ENCODE results near the gene C17orf113.

Gene C17orf113

GRCh38 chr17:42072323-42073187 is 22.2 kb upstream of the C17orf113 start:
- DNase-seq, result no peak

GRCh38 chr17:42071810-42072209 is 21.4 kb upstream of the C17orf113 start:
- no peak for DNase-seq

GRCh38 chr17:42068979-42069378 is 18.6 kb upstream of the C17orf113 start:
- no peak for DNase-seq

DNA sequence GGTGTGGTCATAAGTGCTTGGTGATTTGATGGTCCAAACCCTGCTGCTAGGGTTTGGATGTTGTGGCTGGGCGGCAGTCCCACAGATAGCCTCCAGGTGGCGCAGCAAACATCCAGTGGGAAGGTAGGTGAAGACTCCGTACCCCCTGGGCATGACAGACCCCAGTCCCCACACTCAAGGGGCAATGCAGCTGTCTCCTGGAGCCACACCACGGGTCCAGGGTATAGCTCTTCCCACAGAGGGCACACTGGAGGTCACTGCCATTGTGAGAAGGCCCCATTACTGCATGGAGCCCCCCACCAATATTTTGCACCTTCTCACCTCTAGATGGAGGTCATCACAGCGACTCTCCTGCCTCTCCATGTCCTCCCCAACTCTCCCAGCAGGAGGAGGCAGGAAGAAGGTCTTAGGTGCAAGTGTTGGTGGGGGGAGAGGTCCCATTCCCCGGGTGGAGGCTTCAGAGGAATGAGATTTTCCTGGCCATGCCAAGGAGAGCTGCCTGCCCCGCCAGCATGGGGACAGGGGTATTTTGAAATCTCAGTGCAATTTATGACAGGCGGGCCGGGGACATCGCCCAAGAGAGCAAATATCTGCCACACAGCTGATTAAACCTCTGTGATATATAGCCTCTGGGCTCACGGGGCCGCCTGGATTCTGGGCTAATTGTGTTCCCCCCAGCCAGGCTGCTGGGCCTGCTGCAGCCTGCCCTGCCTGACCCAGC is 17.1 kb upstream of the C17orf113 start:
- DNase-seq, result peak in 5 of 14 donors; percentile 2 to 32 (median 16)

DNA sequence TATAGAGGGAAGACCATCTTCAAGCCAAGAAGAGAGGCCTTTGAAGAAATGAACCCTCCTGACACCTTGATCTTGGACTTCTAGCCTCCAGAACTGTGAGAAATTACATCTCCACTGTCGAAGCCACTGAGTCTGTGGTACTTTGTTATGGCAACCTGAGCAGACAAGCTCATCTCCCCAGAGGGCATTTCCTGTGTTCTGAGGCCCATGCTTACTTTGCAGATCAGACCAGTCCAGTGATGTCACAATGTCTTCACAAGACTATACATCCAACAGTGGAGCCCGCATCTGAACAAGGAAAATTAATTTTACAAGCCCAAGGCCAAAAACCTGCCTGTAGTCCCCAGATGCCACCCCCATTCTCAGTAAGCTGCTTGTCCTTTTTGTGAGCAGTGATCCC is 14.8 kb upstream of the C17orf113 start:
- DNase-seq, result no peak

- no peak for DNase-seq
These were observed 12.3 kb upstream of the C17orf113 start for GRCh38 chr17:42062681-42063080.

- DNase-seq, result no peak
These were observed 11.5 kb upstream of the C17orf113 start for GRCh38 chr17:42061646-42062487.

DNA sequence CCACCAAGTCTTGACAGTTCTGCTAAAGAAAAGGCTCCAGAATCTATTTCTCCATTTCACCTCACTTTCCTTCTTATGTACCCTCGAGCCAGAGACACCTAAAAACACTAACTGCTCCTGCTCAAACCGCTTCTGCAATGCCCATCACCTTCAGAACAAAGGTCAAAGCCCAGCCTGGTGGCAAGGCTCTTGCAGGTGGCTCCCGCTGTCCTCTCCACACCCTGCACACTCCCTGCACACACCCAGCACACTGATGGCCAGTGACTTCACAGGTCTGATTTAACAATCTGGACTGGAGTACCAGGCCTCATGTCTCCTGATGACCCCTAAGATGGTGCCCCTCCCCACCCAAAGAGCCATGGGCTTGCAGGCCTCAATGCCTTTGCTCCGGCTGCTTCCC is 9.8 kb upstream of the C17orf113 start:
- no peak for DNase-seq

DNA sequence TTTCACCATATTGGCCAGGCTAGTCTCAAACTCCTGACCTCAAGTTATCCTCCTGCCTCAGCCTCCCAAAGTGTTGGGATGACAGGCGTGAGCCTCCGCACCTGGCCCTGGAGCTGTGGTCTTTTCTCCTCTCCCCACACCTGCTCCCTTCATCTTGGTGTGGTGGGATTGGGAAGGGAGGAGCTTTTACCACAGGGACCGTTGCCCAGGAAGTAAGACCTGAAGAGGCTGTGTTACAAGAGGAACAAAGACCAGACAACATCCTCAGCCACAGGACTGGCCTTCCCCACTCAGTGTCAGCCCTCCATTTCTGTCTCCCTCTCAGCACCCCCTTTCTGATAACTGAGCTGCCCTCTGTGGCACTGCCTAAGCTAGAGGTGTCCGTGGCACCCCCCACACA is 9.4 kb upstream of the C17orf113 start:
- DNase-seq, result no peak

GRCh38 chr17:42058063-42058462 is 7.7 kb upstream of the C17orf113 start:
- no peak for DNase-seq

DNA sequence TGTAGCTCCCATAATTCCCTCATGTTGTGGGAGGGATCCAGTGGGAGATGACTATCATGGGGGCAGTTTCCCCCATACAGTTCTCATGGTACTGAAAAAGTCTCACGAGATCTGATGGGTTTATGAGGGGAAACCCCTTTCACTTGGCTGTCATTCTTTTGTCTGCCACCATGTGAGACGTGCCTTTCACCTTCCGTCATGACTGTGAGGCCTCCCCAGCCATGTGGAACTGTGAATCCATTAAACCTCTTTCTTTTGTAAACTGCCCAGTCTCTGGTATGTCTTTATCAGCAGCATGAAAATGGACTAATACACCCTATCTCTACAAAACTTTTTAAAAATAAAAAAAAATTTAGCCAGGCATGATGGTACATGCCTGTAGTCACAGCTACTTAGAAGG is 6.2 kb upstream of the C17orf113 start:
- no peak for DNase-seq

DNA sequence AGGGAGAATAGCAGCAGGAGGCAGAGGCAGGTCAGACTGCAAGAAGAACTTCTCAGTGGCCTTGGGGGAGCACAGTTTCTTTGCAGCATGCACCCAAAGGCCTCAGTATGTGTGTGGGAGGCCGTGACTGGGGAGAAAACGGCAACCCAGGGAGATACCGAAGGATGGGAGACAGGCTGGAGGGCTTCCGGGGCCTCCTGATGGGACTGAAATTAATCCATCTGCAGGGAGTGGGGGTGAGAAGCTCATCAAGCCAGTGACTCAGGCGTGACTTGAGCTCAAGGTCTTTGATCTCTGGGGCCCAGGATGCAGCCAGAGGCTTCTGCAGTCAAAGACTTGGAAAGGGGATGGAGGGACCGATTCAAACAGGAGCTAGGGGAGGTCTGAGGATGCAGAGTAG is 5.1 kb upstream of the C17orf113 start:
- no peak for DNase-seq

- no peak for DNase-seq
These were observed 4.6 kb upstream of the C17orf113 start for GRCh38 chr17:42055027-42055426.

DNA sequence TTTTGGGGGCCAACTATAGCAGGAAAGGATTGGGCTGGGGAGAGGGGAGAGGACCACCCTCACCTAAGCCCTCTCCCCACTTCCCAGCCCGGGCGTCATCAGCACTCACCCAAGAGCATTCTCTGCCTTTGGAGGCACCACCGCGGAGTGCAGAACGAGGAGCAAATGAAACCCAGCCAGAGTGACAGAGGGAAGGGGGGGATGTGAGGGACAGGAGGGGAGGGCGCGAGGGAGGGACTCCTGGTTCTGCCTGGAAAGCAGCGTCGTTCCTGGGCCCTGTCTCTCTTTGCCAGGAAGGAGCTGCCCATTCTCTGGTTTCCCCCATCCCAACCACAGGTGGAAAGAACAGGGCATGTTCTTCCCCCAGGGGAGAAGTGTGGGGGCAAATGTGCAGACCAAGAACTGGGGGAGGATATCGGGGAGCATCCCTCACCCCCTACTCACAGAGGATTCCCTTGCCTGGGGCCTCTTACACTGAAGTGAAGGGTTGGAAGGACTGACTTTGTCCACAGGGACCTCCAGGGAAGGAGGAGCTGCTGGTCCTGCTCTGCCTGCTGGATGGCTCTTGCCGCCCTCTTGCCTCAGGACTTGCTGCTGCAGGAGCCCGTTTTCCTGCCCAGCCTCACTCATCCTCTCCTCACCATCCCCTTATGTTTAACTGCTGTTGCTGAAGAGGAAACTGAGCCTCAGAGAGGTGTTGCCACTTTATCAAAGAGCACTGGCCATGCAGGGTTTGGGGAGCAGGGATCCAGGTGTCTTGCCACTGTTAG is 3.5 kb upstream of the C17orf113 start:
- DNase-seq, result no peak

DNA sequence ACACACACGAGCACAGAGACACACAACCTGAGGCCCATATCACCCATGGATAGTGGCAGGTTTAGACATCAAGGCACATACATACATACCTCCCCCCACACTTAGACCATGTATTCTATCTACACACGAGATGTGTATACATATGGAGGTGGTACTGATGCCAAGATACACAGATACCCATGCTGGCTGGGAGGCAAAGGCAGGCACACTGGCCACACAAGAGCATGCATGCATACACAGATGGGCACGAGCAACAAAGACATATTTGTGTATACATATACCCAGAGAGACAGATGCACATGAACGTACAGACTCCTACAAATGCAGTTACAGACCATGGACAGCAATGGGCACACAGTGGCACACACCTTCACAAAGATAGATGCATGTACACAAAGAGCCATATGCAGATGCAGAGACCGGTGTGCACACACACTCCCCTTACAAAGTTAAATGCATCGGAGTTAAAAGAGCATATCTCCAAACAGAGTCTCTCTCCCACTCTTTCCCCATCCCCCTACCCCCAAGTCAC is 2.0 kb upstream of the C17orf113 start:
- no peak for DNase-seq

GRCh38 chr17:42051645-42052044 is 1.2 kb upstream of the C17orf113 start:
- DNase-seq, result no peak

- DNase-seq, result no peak
These were observed 606 bp upstream of the C17orf113 start for GRCh38 chr17:42051013-42051400.

DNA sequence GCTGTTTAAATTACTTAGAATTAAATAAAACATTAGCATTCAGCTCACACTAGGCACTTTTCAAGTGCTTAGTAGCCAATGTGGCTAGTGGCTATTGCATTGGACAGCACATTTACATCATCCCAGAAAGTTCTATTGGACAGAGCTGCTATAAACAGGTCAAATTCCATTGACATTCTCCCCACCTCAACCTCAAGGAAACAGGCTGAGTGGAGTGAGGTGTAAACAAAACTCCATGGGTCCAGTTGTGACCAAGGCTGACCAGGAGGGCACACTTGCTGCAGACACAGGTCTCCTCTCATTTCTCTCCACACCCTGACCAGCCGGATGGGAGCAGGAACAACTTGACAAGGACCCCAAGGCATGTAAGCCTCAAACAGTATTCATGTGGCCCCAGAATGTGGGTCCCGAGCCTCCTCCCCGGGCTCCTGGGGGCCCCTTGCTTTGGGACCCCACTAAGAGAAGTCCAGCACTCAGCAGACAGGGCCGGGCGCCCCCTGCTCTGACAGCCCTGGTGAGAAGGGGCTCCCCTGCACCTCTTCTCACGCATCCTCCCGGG is 488 bp downstream of the C17orf113 start:
- peak in 1 of 14 donors; percentile 12 for DNase-seq

- no peak for DNase-seq
These were observed 3.1 kb downstream of the C17orf113 start for GRCh38 chr17:42047343-42047742.

DNA sequence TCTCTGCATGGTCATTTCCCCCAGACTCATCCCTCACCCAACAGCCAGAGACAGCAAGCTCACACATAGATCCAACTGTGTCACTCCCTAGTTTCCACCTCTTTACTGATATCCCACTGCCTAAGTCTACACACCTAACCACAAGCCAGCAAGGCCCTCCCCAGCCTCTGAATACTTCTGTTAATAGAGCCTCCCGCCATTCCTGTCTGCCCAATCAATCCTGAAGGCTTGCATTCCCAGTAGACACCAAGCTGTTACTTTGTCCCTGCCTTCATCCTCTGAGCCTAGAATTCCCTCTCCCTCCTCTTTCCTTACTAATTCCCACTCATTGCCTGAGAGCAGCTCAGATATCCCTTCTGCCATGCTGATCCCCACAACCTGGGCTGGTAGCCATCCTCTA is 4.7 kb downstream of the C17orf113 start:
- no peak for DNase-seq

- DNase-seq, result no peak
These were observed 7.6 kb downstream of the C17orf113 start for GRCh38 chr17:42042598-42043319.

All from C1 segment of cervical spinal cord (tissue), 14 donors.